ENCODE results near the gene RPS25. TPM values are rescaled to one million over a fixed set of nuclear protein-coding genes. Genes with fewer than 3 reads are reported as not detected.
"Not testable (repeated sequence)": the region's sequence is repeated elsewhere in the genome, so short reads cannot be mapped to it uniquely, and the experiment has no call there.

RPS25 gene
- total RNA-seq, 1 donor: 2,500 TPM

GRCh38 chr11:118998822-118999221 is 19.3 kb downstream of the RPS25 start:
- DNase-seq (ENCODE audit: low read depth): peak; percentile 78
- H3K4me3 ChIP-seq (ENCODE audit: low read depth, low read length): peak overlapping the region; percentile 97
- TF ChIP-seq CTCF (IDR thresholded peaks at IDR 0.05; ENCODE audit: insufficient read depth, low read length): no peak

GRCh38 chr11:118998388-118998717 is 19.8 kb downstream of the RPS25 start:
- no peak for TF ChIP-seq CTCF (IDR thresholded peaks at IDR 0.05; ENCODE audit: insufficient read depth, low read length)
- DNase-seq (ENCODE audit: low read depth): no peak
- H3K4me3 ChIP-seq (ENCODE audit: low read depth, low read length): peak overlapping the region; percentile 97

- TF ChIP-seq CTCF (IDR thresholded peaks at IDR 0.05; ENCODE audit: insufficient read depth, low read length): peak; percentile 11
- peak within 1 kb of the TSS; percentile 97 for H3K4me3 ChIP-seq (ENCODE audit: low read depth, low read length)
- DNase-seq (ENCODE audit: low read depth): peak; percentile 82
These were observed 20.3 kb downstream of the RPS25 start, which contains the start of gene CENATAC for GRCh38 chr11:118997627-118998387. Gene CENATAC, plus strand, starts transcription at chr11:118998138. Its CDS starts 60 bp downstream, at chr11:118998198.

- H3K4me3 ChIP-seq (ENCODE audit: low read depth, low read length): peak overlapping the region; percentile 97
- TF ChIP-seq CTCF (IDR thresholded peaks at IDR 0.05; ENCODE audit: insufficient read depth, low read length): peak; percentile 51
- peak; percentile 40 for DNase-seq (ENCODE audit: low read depth)
These were observed 21.1 kb downstream of the RPS25 start for GRCh38 chr11:118996926-118997626.

- H3K4me3 ChIP-seq (ENCODE audit: low read depth, low read length); DNase-seq (ENCODE audit: low read depth): not testable (repeated sequence)
These were observed 26.6 kb downstream of the RPS25 start for GRCh38 chr11:118991486-118992038.

GRCh38 chr11:118988280-118988679 is 29.9 kb downstream of the RPS25 start:
- H3K4me3 ChIP-seq (ENCODE audit: low read depth, low read length): no peak overlapping the region
- TF ChIP-seq CTCF (IDR thresholded peaks at IDR 0.05; ENCODE audit: insufficient read depth, low read length): no peak
- no peak for DNase-seq (ENCODE audit: low read depth)

- TF ChIP-seq CTCF (IDR thresholded peaks at IDR 0.05; ENCODE audit: insufficient read depth, low read length): no peak
- H3K4me3 ChIP-seq (ENCODE audit: low read depth, low read length): no peak overlapping the region
- no peak for DNase-seq (ENCODE audit: low read depth)
These were observed 33.3 kb downstream of the RPS25 start for GRCh38 chr11:118984825-118985224.

- H3K4me3 ChIP-seq (ENCODE audit: low read depth, low read length); DNase-seq (ENCODE audit: low read depth): not testable (repeated sequence)
These were observed 33.8 kb downstream of the RPS25 start for GRCh38 chr11:118984337-118984736.

Measured in fibroblast of the aortic adventitia (primary cell).